Stimulated activated CD4-positive, alpha-beta T cell treated with anti-CD3 and anti-CD28 coated beads, Interleukin-15, amount 100 ng/mL, for 24 hours (primary cell): Measurements from ENCODE around the gene RNPS1.

Experiments used
- DNase-seq: peaks from one replicate; pipeline ENCODE4 v3.0.0-alpha.2; 2020

The RNPS1 gene

DNA sequence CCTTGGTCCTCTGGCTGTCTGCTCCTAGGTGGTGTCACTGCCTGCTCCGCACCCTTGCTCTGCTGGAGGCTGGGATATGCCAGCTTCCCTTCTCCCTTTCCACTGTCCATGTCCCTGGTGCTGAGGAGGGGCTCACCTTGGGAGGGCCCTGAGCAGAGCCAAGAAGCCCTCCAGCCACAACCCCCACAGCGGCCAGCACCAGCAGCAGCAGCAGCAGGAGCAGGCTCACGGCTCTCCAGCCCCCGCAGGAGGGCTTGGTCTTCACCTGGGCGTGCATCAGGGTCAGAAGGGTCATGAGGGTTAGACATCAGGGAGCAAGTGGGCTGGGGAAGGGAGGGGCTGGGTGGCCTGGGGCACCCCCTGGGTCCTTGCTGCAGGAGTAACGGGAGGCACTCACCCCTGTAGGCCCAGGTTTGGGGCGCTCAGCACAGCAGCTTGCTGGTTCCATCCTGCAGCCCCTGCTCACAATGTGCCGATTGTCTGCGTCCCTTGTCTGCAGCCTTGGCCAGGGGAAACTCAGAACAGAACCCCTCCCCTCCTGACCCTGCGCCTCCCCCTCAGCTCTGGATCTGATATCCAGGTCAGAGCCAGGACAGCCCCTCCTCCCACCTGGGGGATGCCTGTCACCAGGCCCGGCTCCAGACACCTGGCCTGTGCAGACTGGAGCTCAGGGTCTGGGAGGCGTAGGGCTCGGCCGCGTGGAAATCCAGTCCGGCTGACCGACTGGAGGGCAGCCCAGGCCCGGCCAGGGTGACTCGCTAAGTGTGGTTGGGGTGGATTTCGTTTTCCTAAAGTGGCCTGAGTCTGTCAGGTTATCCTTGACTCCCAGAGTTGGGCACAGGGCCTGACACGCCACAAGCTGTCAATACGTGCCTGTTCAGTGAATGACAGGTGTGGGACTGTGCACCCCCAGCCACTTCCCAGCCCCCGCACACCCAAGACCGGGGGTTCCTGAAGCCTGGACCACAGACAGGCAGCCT is 57.2 kb downstream of the RNPS1 start, which contains the start of gene BRICD5:
Gene BRICD5, minus strand, starts transcription at position 478 of the 980 bp plus-strand sequence. Its CDS starts 30 bp downstream, at position 448.
- peak; percentile 38 for DNase-seq

GRCh38 chr16:2210009-2210332 is 58.0 kb downstream of the RNPS1 start:
- no peak for DNase-seq

GRCh38 chr16:2209258-2210008 is 58.5 kb downstream of the RNPS1 start:
- no peak for DNase-seq

DNA sequence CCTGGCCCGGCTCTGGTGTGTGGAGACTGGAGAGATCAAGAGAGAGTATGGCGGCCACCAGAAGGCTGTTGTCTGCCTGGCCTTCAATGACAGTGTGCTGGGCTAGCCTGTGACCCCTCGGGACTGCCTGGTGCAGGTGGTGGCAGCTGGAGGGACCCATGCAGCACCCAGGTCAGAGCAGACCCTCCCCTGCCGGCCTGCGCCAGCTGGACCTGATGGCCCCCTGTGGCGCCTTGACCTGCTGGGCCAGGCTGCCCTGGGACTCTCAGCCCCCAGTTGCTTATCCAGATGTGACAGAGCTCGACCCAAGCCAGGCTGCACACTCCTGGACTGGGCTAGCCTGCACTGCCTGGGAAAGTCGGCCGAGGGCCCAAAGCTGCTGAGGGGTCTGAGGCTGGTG is 59.2 kb downstream of the RNPS1 start:
- DNase-seq, result no peak

GRCh38 chr16:2208308-2208707 is 59.6 kb downstream of the RNPS1 start:
- DNase-seq, result no peak

DNA sequence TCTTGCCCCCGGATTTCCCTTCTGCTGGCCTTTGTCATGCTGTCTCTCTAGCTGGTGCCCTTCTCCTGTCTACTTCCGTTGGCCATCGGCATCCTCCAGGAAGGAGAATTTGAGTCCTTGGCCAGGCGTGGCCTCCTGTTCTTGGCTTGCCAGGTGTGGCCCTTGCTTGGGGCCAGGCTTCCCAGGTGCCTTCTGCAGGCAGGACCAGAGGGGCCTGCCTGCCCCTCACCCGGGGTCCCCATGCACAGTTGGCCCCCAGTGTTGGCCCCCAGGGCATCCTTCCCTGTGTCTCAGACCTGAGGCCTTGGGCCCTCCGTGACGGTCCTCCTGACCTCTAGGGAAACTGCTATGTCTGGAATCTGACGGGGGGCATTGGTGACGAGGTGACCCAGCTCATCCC is 60.1 kb downstream of the RNPS1 start:
- DNase-seq, result no peak

- DNase-seq, result no peak
These were observed 61.0 kb downstream of the RNPS1 start for GRCh38 chr16:2206780-2207433.

GRCh38 chr16:2206420-2206779 is 61.5 kb downstream of the RNPS1 start:
- DNase-seq, result no peak

- DNase-seq, result no peak
These were observed 62.0 kb downstream of the RNPS1 start for GRCh38 chr16:2205967-2206313.

GRCh38 chr16:2205104-2205966 is 62.6 kb downstream of the RNPS1 start, which contains the start of gene MLST8:
MLST8 (plus strand) TSS chr16:2205454; CDS start chr16:2206086, 632 bp downstream.
- DNase-seq, result peak; percentile 91

DNA sequence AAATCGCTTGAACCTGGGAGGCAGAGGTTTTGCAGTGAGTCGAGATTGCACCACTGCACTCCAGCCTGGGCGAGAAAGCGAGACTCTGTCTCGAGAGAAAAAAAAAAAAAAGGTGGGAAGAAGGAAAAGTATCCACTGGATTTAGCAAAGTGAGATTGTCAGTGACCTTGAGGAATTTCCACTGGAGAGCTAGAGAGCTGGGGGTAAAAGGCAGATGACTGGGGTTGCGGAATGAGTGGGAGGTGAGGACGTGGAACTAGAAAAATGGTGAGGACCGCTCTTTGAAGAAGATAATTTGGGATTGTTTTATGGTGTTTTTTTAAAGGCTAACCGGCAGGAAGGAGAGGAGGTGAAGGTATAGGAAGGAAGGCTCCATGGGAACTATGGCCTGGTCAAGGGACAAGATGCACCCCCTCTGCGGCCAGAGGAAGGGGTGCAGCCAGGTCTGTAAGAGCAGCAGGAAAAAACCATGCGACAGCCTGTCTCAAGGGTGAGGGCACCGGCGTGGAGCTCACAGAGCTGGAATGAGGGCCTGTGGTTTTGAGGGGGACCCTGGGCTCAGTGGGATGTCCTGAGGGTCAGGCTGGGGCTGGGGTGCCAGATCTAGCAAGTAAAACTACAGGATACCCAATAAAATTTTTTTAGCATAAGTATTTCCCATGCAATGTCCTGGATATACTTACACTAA is 63.4 kb downstream of the RNPS1 start:
- no peak for DNase-seq
